GM12873 (cell line): ENCODE measurements around the gene PDRG1.

ENCODE experiments used
- CTCF ChIP-seq: IDR thresholded peaks from 2 replicates; pipeline ENCODE4 v1.5.1; 2012; ENCODE audit warnings: low read depth, mild to moderate bottlenecking, moderate library complexity, low read length, control low read depth; ENCODE audit not compliant: insufficient read depth; ENCODE audit errors: missing control alignments

The PDRG1 gene

GRCh38 chr20:31934491-31934890, 17.4 kb downstream of the PDRG1 start:
- TF ChIP-seq CTCF, result no peak

GRCh38 chr20:31933698-31934097, 18.1 kb downstream of the PDRG1 start:
- no peak for TF ChIP-seq CTCF

GRCh38 chr20:31930779-31931178, 21.1 kb downstream of the PDRG1 start:
- no peak for TF ChIP-seq CTCF

GRCh38 chr20:31927627-31928159, 24.2 kb downstream of the PDRG1 start:
- no peak for TF ChIP-seq CTCF

GRCh38 chr20:31926493-31926892, 25.4 kb downstream of the PDRG1 start:
- TF ChIP-seq CTCF, result no peak

- TF ChIP-seq CTCF, result no peak
These were observed 26.2 kb downstream of the PDRG1 start for GRCh38 chr20:31925631-31926030.

- no peak for TF ChIP-seq CTCF
These were observed 27.3 kb downstream of the PDRG1 start for GRCh38 chr20:31924561-31924960.
